Psoas muscle (tissue), 8 donors: ENCODE measurements around the gene LRRIQ1. TPM values are rescaled to one million over a fixed set of nuclear protein-coding genes. Genes with fewer than 3 reads are reported as not detected.
"Not testable (repeated sequence)": the region's sequence is repeated elsewhere in the genome, so short reads cannot be mapped to it uniquely, and the experiment has no call there.

Source experiments
- ATAC-seq, 4 donors: fragments of 200-7000 bp; cut with Tn5 transposase; one replicate each; pipeline ENCODE4 v1.9.1; 2020; ENCODE audit warnings: moderate library complexity in 3 of 4, mild to moderate bottlenecking in 2 of 4
- DNase-seq, 2 donors: peaks; one replicate each; pipeline ENCODE4 v3.0.0-alpha.2; 2020
- H3K27ac ChIP-seq: fragments of 200-600 bp; one replicate; pipeline ENCODE4 v1.8.0; 2022
- H3K27me3 ChIP-seq, 3 donors: fragments of 200-600 bp in 1 of 3; one replicate each; pipeline versions ENCODE4 v1.6.1 to v1.8.0; 2013 to 2022; ENCODE audit warnings: low read length in 2 of 3, mild to moderate bottlenecking in 2 of 3, moderate library complexity in 1 of 3; ENCODE audit not compliant: insufficient read depth in 3 of 3
- H3K36me3 ChIP-seq, 2 donors: fragments of 200-600 bp in 1 of 2; one replicate each; pipeline versions ENCODE4 v1.6.1 to v1.8.0; 2013 to 2022; ENCODE audit warnings: low read depth in 1 of 2, mild to moderate bottlenecking in 1 of 2, moderate library complexity in 1 of 2; ENCODE audit not compliant: insufficient read depth in 1 of 2
- H3K4me1 ChIP-seq: fragments of 200-600 bp; one replicate; pipeline ENCODE4 v1.8.0; 2022
- H3K4me3 ChIP-seq: fragments of 200-600 bp; one replicate; pipeline ENCODE4 v1.8.0; 2022; ENCODE audit warnings: mild to moderate bottlenecking
- H3K9me3 ChIP-seq: fragments of 200-600 bp; one replicate; pipeline ENCODE4 v1.8.0; 2022
- WGBS, 3 donors: extraction: QIAGEN DNeasy Blood & Tissue Kit; methylation state at CpG; one replicate each; pipeline versions ENCODE4 v1.1.6 to v1.1.7; 2013; 5-methylcytosine and 5-hydroxymethylcytosine counted together
- intact Hi-C, 2 donors: fragments of 100-400 bp; cut with DNase I; formaldehyde crosslinking; loops; one replicate each; pipeline versions ENCODE4 v1.11.0 to v1.14.2; 2022
- polyA plus RNA-seq, 3 donors: library from polyadenylated mRNA; stranded (reverse); fragments of 200-250 nt; gene quantifications; one replicate each; pipeline ENCODE4 v1.2.3, GENCODE V29; 2013
- total RNA-seq, 4 donors: library from RNA; stranded (reverse); fragmentation: NEBNext Ultra II Directional in 2 of 4; extraction: Animal tissue kit (Norgen Biotek cat#: 25700) in 2 of 4; gene quantifications; one replicate each; pipeline versions ENCODE4 v1.2.1 to v1.2.4, GENCODE V29; 2021 to 2023
- TF ChIP-seq, protein P1 (sequence below): fragments of 200-600 bp; IDR thresholded peaks from one replicate; pipeline ENCODE4 v1.8.0; 2022; ENCODE audit warnings: antibody characterized with exemption
- donor health status: healthy with polysubstance abuse.
- donor health status: DM: no; HTN: no; CAD: no; lungs with moderate emphysema.
- donor health status: Bipolar disorder and iron deficiency.
- donor health status: healthy.
- donor health status: DM: yes; HTN: yes; CAD: no.
- donor health status: DM: no; HTN: no; CAD: no.
- donor health status: DM: no; HTN: no; CAD: no.
- donor health status: DM: yes; HTN: yes; CAD: no.

LRRIQ1 gene
- total and polyA plus RNA-seq, 7 donors, result 0.08 to 0.31 TPM; not detected in 5

GRCh38 chr12:84996759-84997158 is 39.4 kb upstream of the LRRIQ1 start:
- Histone ChIP-seq H3K4me3 (no peak overlapping the region), H3K4me1 (no peaks in the 10 kb centered on the region), H3K27ac (no peak overlapping the region), H3K27me3 (no peaks in the 10 kb centered on the region), H3K36me3 (no peaks in the 10 kb centered on the region), H3K9me3 (no peaks in the 10 kb centered on the region)
- ATAC-seq (no peak), DNase-seq (no peak)
- intact Hi-C loops, result no loop called here
- 83 to 94% (median 92%) methylated on average over 1 of the region's 1 CpG for WGBS, 3 donors
- TF ChIP-seq, protein P1, sequence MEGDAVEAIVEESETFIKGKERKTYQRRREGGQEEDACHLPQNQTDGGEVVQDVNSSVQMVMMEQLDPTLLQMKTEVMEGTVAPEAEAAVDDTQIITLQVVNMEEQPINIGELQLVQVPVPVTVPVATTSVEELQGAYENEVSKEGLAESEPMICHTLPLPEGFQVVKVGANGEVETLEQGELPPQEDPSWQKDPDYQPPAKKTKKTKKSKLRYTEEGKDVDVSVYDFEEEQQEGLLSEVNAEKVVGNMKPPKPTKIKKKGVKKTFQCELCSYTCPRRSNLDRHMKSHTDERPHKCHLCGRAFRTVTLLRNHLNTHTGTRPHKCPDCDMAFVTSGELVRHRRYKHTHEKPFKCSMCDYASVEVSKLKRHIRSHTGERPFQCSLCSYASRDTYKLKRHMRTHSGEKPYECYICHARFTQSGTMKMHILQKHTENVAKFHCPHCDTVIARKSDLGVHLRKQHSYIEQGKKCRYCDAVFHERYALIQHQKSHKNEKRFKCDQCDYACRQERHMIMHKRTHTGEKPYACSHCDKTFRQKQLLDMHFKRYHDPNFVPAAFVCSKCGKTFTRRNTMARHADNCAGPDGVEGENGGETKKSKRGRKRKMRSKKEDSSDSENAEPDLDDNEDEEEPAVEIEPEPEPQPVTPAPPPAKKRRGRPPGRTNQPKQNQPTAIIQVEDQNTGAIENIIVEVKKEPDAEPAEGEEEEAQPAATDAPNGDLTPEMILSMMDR, result no peak

GRCh38 chr12:84998341-84998740 is 37.8 kb upstream of the LRRIQ1 start:
- Histone ChIP-seq H3K4me3 (no peak overlapping the region), H3K9me3 (no peaks in the 10 kb centered on the region), H3K27me3 (no peaks in the 10 kb centered on the region), H3K27ac (no peak overlapping the region), H3K4me1 (no peaks in the 10 kb centered on the region), H3K36me3 (no peaks in the 10 kb centered on the region)
- DNase-seq (no peak), ATAC-seq (no peak)
- intact Hi-C loops, result no loop called here
- TF ChIP-seq, protein P1, result no peak

- ATAC-seq (no peak), DNase-seq (no peak)
- TF ChIP-seq, protein P1, result no peak
- no peaks in the 10 kb centered on the region for H3K36me3 ChIP-seq
- WGBS, 3 donors, result 56 to 69% (median 59%) methylated on average over 2 of the region's 2 CpGs
- no peaks in the 10 kb centered on the region for H3K27me3 ChIP-seq
- no peak overlapping the region for H3K4me3 ChIP-seq
- H3K9me3 ChIP-seq, result no peaks in the 10 kb centered on the region
- no peak overlapping the region for H3K27ac ChIP-seq
- intact Hi-C loops, result no loop called here
- no peaks in the 10 kb centered on the region for H3K4me1 ChIP-seq
These were observed 35.4 kb upstream of the LRRIQ1 start for GRCh38 chr12:85000729-85001128.

DNA sequence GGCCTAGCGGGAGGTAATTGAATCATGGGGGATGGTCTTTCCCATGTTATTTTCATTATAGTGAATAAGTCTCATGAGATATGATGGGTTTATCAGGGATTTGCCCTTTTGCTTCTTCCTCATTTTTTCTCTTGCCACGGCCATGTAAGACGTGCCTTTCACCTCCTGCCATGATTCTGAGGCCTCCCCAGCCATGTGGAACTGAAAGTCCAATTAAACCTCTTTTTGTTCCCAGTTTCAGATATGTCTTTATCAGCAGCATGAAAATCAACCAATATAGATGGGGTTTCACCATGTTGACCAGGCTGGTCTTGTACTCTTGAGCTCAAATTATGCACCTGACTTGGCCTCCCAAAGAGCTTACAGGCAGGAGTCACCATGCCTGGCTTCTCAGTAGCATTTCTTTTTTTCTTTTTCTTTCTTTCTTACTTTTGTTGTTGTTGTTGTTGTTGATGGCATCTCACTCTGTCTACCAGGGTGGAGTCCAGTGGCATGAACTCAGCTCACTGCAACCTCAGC is 33.3 kb upstream of the LRRIQ1 start:
- TF ChIP-seq, protein P1, result no peak
- no peak for DNase-seq
- H3K27me3 ChIP-seq, result no peaks in the 10 kb centered on the region
- intact Hi-C loops, result no loop called here
- H3K9me3 ChIP-seq, result no peaks in the 10 kb centered on the region
- 81 to 84% (median 83%) methylated on average over 3 of the region's 3 CpGs for WGBS, 3 donors
- H3K4me3 ChIP-seq, result no peak overlapping the region
- no peak overlapping the region for H3K27ac ChIP-seq
- H3K36me3 ChIP-seq, result no peaks in the 10 kb centered on the region
- no peaks in the 10 kb centered on the region for H3K4me1 ChIP-seq
- ATAC-seq, result no peak

DNA sequence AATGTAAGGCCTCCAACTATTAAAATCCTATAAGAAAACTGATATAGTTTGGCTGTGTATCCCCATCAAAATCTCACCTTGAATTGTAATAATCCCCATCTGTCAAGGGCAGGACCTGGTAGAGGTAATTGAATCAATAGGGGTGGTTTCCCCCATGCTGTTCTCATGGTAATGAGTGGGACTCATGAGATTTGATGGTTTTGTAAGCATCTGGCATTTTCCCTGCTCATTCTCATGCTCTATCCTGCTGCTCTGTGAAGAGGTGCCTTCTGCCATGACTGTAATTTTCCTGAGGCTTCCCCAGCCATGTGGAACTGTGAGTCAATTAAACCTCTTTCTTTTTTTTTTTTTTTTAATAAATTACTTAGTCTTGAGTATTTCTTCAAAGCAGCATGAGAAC is 31.9 kb upstream of the LRRIQ1 start:
- intact Hi-C loops, result no loop called here
- H3K27me3 ChIP-seq, result no peaks in the 10 kb centered on the region
- H3K4me3 ChIP-seq, result no peak overlapping the region
- ATAC-seq (no peak), DNase-seq (no peak)
- H3K4me1 ChIP-seq, result no peaks in the 10 kb centered on the region
- no peaks in the 10 kb centered on the region for H3K9me3 ChIP-seq
- TF ChIP-seq, protein P1, result no peak
- no peaks in the 10 kb centered on the region for H3K36me3 ChIP-seq
- no peak overlapping the region for H3K27ac ChIP-seq

GRCh38 chr12:85005047-85005446 is 31.1 kb upstream of the LRRIQ1 start:
- DNase-seq, ATAC-seq, H3K36me3 ChIP-seq, H3K4me3 ChIP-seq, H3K27me3 ChIP-seq, H3K27ac ChIP-seq, H3K4me1 ChIP-seq, H3K9me3 ChIP-seq, intact Hi-C loops: not testable (repeated sequence)
- WGBS, 3 donors, result 46 to 59% (median 54%) methylated on average over 2 of the region's 2 CpGs
